GM12878 (cell line): ENCODE data around the gene EIF6. TPM values are rescaled to one million over a fixed set of nuclear protein-coding genes. Genes with fewer than 3 reads are reported as not detected.

ENCODE experiments used
- ATAC-seq: fragments of 200-7000 bp; cut with Tn5 transposase; 3 replicates; pipeline ENCODE4 v1.9.1; 2020; ENCODE audit warnings: mild to moderate bottlenecking, moderate library complexity
- BruUV-seq: library from RNA; stranded (reverse); fragments of 400-500 nt; replicated peaks from 2 replicates; lab custom pipeline; 2021; lab: Mats Ljungman, UMichigan
- CTCF ChIA-PET: fragments of 300-600 bp; sonication (Branson Sonifier 250); formaldehyde crosslinking; extraction: SDS; loops from one replicate; lab custom pipeline; 2021; ENCODE audit warnings: inconsistent platforms; lab: Yijun Ruan, JAX
- POLR2A ChIA-PET: fragments of 350-600 bp; formaldehyde crosslinking; extraction: SDS; loops from one replicate; lab custom pipeline; 2021; ENCODE audit warnings: inconsistent platforms; lab: Charles Lee
- RAD21 ChIA-PET: fragments of 300-600 bp; sonication (Branson Sonifier 250); formaldehyde crosslinking; loops from one replicate; lab custom pipeline; 2023; ENCODE audit warnings: antibody characterized with exemption; ENCODE audit not compliant: unreplicated experiment; lab: Charles Lee
- SMC1A ChIA-PET: fragments of 300-600 bp; sonication (Branson Sonifier 250); formaldehyde crosslinking; loops from one replicate; lab custom pipeline; 2023; ENCODE audit not compliant: unreplicated experiment, uncharacterized antibody; lab: Charles Lee
- DNase-seq: peaks from one replicate; pipeline ENCODE4 v3.0.0-alpha.2; 2011; ENCODE audit warnings: low read depth, low spot score
- FAIRE-seq: peaks from 3 replicates; lab custom pipeline; 2011; peaks lifted over from hg19 to GRCh38; lab: Jason Lieb, UNC
- H2AFZ ChIP-seq: 2 replicates; pipeline ENCODE4 v1.6.0; 2011; ENCODE audit warnings: low read depth, low read length, control low read depth; ENCODE audit not compliant: control insufficient read depth
- H3K27ac ChIP-seq: 2 replicates; pipeline ENCODE4 v1.5.1; 2011; ENCODE audit warnings: control low read depth; ENCODE audit not compliant: control insufficient read depth, insufficient read depth
- H3K27me3 ChIP-seq, 2 experiments: replicated peaks in 1 of 2; 2 replicates each; pipeline versions ENCODE4 v1.6.0 to v1.6.1; 2011; ENCODE audit warnings: low read length in 1 of 2; ENCODE audit not compliant: control insufficient read depth in 2 of 2, insufficient read depth in 2 of 2
- H3K36me3 ChIP-seq, 2 experiments: 2 replicates each; pipeline ENCODE4 v1.5.1; 2011; ENCODE audit warnings: low read length in 1 of 2; ENCODE audit not compliant: control insufficient read depth in 2 of 2, insufficient read depth in 2 of 2
- H3K4me1 ChIP-seq: 2 replicates; pipeline ENCODE4 v1.6.1; 2011; ENCODE audit warnings: mild to moderate bottlenecking, low read length, moderate library complexity, mixed read lengths; ENCODE audit not compliant: control insufficient read depth, insufficient read depth
- H3K4me2 ChIP-seq: 2 replicates; pipeline ENCODE4 v1.6.0; 2011; ENCODE audit warnings: control low read depth; ENCODE audit not compliant: control insufficient read depth, insufficient read depth
- H3K4me3 ChIP-seq: fragments of 200-600 bp; sonication (generic); 2 replicates; pipeline ENCODE4 v1.5.1; 2016
- H3K79me2 ChIP-seq: 2 replicates; pipeline ENCODE4 v1.6.0; 2011; ENCODE audit warnings: low read length; ENCODE audit not compliant: control insufficient read depth, insufficient read depth
- H3K9ac ChIP-seq: 2 replicates; pipeline ENCODE4 v1.8.0; 2011; ENCODE audit warnings: low read length, control low read depth, mixed read lengths; ENCODE audit not compliant: control insufficient read depth, insufficient read depth
- H3K9me3 ChIP-seq: replicated peaks from 3 replicates; pipeline ENCODE4 v1.5.1; 2011; ENCODE audit warnings: mild to moderate bottlenecking, low read length; ENCODE audit not compliant: control insufficient read depth, insufficient read depth
- H4K20me1 ChIP-seq: 2 replicates; pipeline ENCODE4 v1.6.0; 2011; ENCODE audit not compliant: control insufficient read depth, insufficient read depth
- CEBPB ChIP-seq, 2 experiments: fragments of 150-350 bp in 1 of 2; IDR thresholded peaks; 2 replicates each; pipeline ENCODE4 v1.6.1; 2012 to 2014; ENCODE audit warnings: low read depth in 2 of 2, low read length in 2 of 2, borderline replicate concordance in 1 of 2, inconsistent platforms in 1 of 2
- EGR1 ChIP-seq, 2 experiments: IDR thresholded peaks; 1 replicate in 1 of 2; 2 replicates in 1 of 2; pipeline ENCODE4 v1.6.1; 2011 to 2012; ENCODE audit warnings: low read depth in 2 of 2, low read length in 2 of 2, borderline replicate concordance in 1 of 2, mild to moderate bottlenecking in 1 of 2, moderate library complexity in 1 of 2
- FOS ChIP-seq: IDR thresholded peaks from 3 replicates; pipeline ENCODE4 v1.6.1; 2011; ENCODE audit warnings: borderline replicate concordance; ENCODE audit not compliant: insufficient read length; ENCODE audit errors: extremely low read depth
- HDAC6 ChIP-seq: fragments of 200-600 bp; sonication (generic); IDR thresholded peaks from one replicate; pipeline ENCODE4 v1.8.0; 2017; ENCODE audit warnings: antibody characterized with exemption; ENCODE audit not compliant: unreplicated experiment
- JUND ChIP-seq: IDR thresholded peaks from 2 replicates; pipeline ENCODE4 v1.6.1; 2012; ENCODE audit warnings: low read depth, mild to moderate bottlenecking, low read length, improper control_type of control experiment, moderate library complexity
- NFYA ChIP-seq: IDR thresholded peaks from 2 replicates; pipeline ENCODE4 v1.6.1; 2011; ENCODE audit warnings: low read depth, mild to moderate bottlenecking, low read length, improper control_type of control experiment, borderline replicate concordance
- RUNX3 ChIP-seq: IDR thresholded peaks from 2 replicates; pipeline ENCODE4 v1.6.1; 2012; ENCODE audit warnings: low read length, inconsistent platforms
- SMC3 ChIP-seq: IDR thresholded peaks from 2 replicates; pipeline ENCODE4 v1.6.1; 2011; ENCODE audit warnings: low read length, improper control_type of control experiment, borderline replicate concordance
- SRF ChIP-seq, 2 experiments: IDR thresholded peaks; 2 replicates each; pipeline ENCODE4 v1.6.1; 2011; ENCODE audit warnings: low read depth in 2 of 2, low read length in 2 of 2, mild to moderate bottlenecking in 1 of 2, moderate library complexity in 1 of 2
- YY1 ChIP-seq: IDR thresholded peaks from 2 replicates; pipeline ENCODE4 v1.6.1; 2011; ENCODE audit warnings: low read depth, mild to moderate bottlenecking, low read length
- WGBS: methylation state at CpG from one replicate; pipeline ENCODE4 v1.1.6; 2016; ENCODE audit warnings: low lambda C conversion rate; ENCODE audit not compliant: insufficient replicate concordance, insufficient coverage; ENCODE audit errors: missing lambda C conversion rate; 5-methylcytosine and 5-hydroxymethylcytosine counted together
- in situ Hi-C: fragments of 300-500 bp; cut with MboI; formaldehyde crosslinking; loops from 9 replicates; pipeline ENCODE4 v1.14.3; 2018; ENCODE audit warnings: mixed read lengths
- intact Hi-C: fragments of 100-400 bp; cut with micrococcal nuclease; formaldehyde crosslinking; loops from one replicate; pipeline ENCODE4 v1.14.2; 2022; ENCODE audit not compliant: unreplicated experiment
- polyA plus RNA-seq, 11 experiments: library from polyadenylated mRNA; depleted of rRNA in 4 of 11; unstranded in 6 of 11; stranded (reverse) in 5 of 11; fragments of >200 nt; fragmentation: Nextera tagmentation in 4 of 11; fragmentation: Illumina TruSeq in 1 of 11; extraction: Ambion mirVana in 4 of 11; extraction: Trizol in 1 of 11; gene quantifications; 1 replicate in 1 of 11; 2 replicates in 10 of 11; pipeline versions ENCODE4 v1.2.1 to v1.2.3, GENCODE V29; 2011 to 2016; ENCODE audit warnings: inconsistent platforms in 2 of 11, missing spikeins in 2 of 11, low read depth in 1 of 11
- total RNA-seq, 4 experiments: library from RNA; depleted of rRNA in 3 of 4; stranded (reverse); fragments of >200 nt in 3 of 4; fragmentation: Illumina TruSeq in 1 of 4; extraction: Trizol in 1 of 4; gene quantifications; 2 replicates each; pipeline versions ENCODE4 v1.2.1 to v1.2.3, GENCODE V29; 2013 to 2021

EIF6 gene
- total and polyA plus RNA-seq, 10 of the 15 experiments (the other 5 are each of a cell fraction or from before 2014, with no cell fraction given): 127 to 607 (median 197) TPM

GRCh38 chr20:35251613-35251940 lies 33.0 kb downstream of the EIF6 start:
- in situ Hi-C loops: loop anchor here (25.0 kb wide), 1 partner anchor 414 kb away; the partner anchor contains the start of gene NCOA6

GRCh38 chr20:35248641-35249475 lies 35.7 kb downstream of the EIF6 start:
- Histone ChIP-seq H3K9me3 (no peaks in the 10 kb centered on the region), H3K9ac (no peak overlapping the region), H2AFZ (no peak overlapping the region), H3K27ac (no peak overlapping the region), H3K36me3 (no peaks in the 10 kb centered on the region), H3K4me2 (no peak overlapping the region), H4K20me1 (no peaks in the 10 kb centered on the region), H3K79me2 (no peaks in the 10 kb centered on the region), H3K27me3 (no peaks in the 10 kb centered on the region), H3K4me3 (no peak overlapping the region), H3K4me1 (peaks cover 20% of the 10 kb centered on the region)
- BruUV-seq: no TSS peak
- TF ChIP-seq JUND (no peak), RUNX3 (no peak), SRF (IDR thresholded peaks at IDR 0.05; ENCODE audit: low read depth in 2 of 2, low read length in 2 of 2) (no peak), FOS (no peak), SMC3 (no peak), HDAC6 (no peak)
- ChIA-PET POLR2A (no interaction called here), SMC1A (no interaction called here), CTCF (interaction anchor here (1.0 to 1.2 kb wide), 2 partner anchors 21 to 39 kb away, joined by 3 read pairs; no protein-coding TSS in a partner anchor), RAD21 (no interaction called here)
- no peak for ATAC-seq
- intact Hi-C loops: no loop called here
- 82% methylated on average over 9 of the region's 9 CpGs for WGBS
- in situ Hi-C loops: no loop called here
- no peak for DNase-seq
- FAIRE-seq: no peak

More at GRCh38 chr20:35251613-35251940, 33.0 kb downstream of the EIF6 start:
- DNase-seq (no peak), ATAC-seq (no peak), FAIRE-seq (no peak)
- WGBS: 62% methylated on average over 2 of the region's 2 CpGs
- Histone ChIP-seq H3K36me3 (no peaks in the 10 kb centered on the region), H3K27ac (peak overlapping the region; percentile 49), H3K4me1 (peaks cover 20% of the 10 kb centered on the region), H4K20me1 (no peaks in the 10 kb centered on the region), H2AFZ (peak overlapping the region; percentile 27; the same call in 1 of the 2 replicates), H3K79me2 (no peaks in the 10 kb centered on the region), H3K4me3 (no peak overlapping the region), H3K9ac (no peak overlapping the region), H3K4me2 (peak overlapping the region; percentile 31; the same call in 1 of the 2 replicates), H3K27me3 (no peaks in the 10 kb centered on the region), H3K9me3 (no peaks in the 10 kb centered on the region)
- no TSS peak for BruUV-seq
- TF ChIP-seq EGR1 (IDR thresholded peaks at IDR 0.05; ENCODE audit: borderline replicate concordance in 1 of 2, low read depth in 2 of 2, low read length in 2 of 2): no peak
- TF ChIP-seq YY1: no peak
- TF ChIP-seq CEBPB (IDR thresholded peaks at IDR 0.05; ENCODE audit: borderline replicate concordance in 1 of 2, low read depth in 2 of 2, low read length in 2 of 2): no peak
- no peak for TF ChIP-seq NFYA
- SMC1A ChIA-PET: interaction anchor here (0.6 to 1.2 kb wide), 2 partner anchors 12 to 13 kb away, joined by 3 read pairs; no protein-coding TSS in a partner anchor
- RAD21 ChIA-PET: interaction anchor here (1.4 kb wide), 1 partner anchor 107 kb away, joined by 4 read pairs; no protein-coding TSS in a partner anchor
- intact Hi-C loops: no loop called here
- POLR2A ChIA-PET: no interaction called here
- CTCF ChIA-PET: interaction anchor here (1.0 kb wide), 1 partner anchor 32 kb away, joined by 3 read pairs; no protein-coding TSS in a partner anchor
